ENCODE data around the gene DDX56.

DNA sequence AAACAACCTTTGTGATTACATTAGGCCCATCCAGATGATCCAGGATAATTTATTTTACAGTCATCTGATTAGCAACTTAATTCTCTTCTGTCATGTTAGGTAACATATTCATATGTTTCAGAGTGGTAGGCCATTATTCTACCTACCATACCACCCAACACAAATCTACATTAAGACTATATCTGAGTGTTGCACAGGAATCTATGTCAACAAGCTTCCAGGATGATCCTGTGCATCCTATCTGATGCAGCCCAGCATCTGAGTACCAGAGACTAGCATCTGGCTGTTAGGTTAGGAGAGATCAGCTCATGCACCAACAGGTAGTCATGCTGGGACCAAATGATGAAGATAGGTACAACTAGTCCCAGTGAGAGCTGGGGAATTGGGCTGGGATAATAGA is 1.3 kb upstream of the DDX56 start:
- TF ChIP-seq, protein P1, sequence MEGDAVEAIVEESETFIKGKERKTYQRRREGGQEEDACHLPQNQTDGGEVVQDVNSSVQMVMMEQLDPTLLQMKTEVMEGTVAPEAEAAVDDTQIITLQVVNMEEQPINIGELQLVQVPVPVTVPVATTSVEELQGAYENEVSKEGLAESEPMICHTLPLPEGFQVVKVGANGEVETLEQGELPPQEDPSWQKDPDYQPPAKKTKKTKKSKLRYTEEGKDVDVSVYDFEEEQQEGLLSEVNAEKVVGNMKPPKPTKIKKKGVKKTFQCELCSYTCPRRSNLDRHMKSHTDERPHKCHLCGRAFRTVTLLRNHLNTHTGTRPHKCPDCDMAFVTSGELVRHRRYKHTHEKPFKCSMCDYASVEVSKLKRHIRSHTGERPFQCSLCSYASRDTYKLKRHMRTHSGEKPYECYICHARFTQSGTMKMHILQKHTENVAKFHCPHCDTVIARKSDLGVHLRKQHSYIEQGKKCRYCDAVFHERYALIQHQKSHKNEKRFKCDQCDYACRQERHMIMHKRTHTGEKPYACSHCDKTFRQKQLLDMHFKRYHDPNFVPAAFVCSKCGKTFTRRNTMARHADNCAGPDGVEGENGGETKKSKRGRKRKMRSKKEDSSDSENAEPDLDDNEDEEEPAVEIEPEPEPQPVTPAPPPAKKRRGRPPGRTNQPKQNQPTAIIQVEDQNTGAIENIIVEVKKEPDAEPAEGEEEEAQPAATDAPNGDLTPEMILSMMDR (IDR thresholded peaks at IDR 0.05) = no peak
- TF ChIP-seq POLR2A (IDR thresholded peaks at IDR 0.05) = no peak

Measured in prostate gland (tissue), 2 donors.